ENCODE measurements around the gene RAC2.

The RAC2 gene

DNA sequence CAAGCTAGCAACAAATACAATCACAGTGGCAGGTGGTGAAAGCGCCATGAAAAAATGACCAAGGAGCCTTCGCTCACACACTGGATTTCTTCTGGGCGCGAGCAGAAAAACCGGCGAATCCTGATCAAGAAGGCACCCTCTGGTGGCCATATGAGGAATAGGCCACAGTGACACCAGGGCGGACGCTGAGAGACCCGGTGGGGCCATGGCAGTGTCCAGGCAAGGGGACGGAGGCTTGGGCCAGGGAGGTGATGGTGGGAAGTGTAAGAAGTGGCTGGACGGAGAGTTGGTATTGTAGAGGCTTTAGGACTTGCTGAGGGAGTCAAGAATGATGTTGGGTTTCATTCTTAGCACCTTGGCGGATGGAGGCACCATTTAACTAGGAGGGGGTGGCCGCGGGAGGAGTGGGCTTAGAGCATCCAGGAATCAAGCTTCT is 16.9 kb upstream of the RAC2 start:
- H3K36me3 ChIP-seq (ENCODE audit: insufficient read depth, low read depth, low read length): no peaks in the 10 kb centered on the region
- H3K4me3 ChIP-seq (ENCODE audit: low read length): no peak overlapping the region
- H3K4me1 ChIP-seq (ENCODE audit: insufficient read depth, low read length): peaks cover 9% of the 10 kb centered on the region; the same call in 1 of the 2 replicates
- no peak overlapping the region for H3K27ac ChIP-seq (ENCODE audit: low read length)
- H3K9ac ChIP-seq (ENCODE audit: low read depth, low read length): no peak overlapping the region
- peaks cover 11% of the 10 kb centered on the region for H3K9me3 ChIP-seq (ENCODE audit: insufficient read depth, low read depth, low read length)
- H3K27me3 ChIP-seq (ENCODE audit: insufficient read depth, low read length): peaks cover 17% of the 10 kb centered on the region

DNA sequence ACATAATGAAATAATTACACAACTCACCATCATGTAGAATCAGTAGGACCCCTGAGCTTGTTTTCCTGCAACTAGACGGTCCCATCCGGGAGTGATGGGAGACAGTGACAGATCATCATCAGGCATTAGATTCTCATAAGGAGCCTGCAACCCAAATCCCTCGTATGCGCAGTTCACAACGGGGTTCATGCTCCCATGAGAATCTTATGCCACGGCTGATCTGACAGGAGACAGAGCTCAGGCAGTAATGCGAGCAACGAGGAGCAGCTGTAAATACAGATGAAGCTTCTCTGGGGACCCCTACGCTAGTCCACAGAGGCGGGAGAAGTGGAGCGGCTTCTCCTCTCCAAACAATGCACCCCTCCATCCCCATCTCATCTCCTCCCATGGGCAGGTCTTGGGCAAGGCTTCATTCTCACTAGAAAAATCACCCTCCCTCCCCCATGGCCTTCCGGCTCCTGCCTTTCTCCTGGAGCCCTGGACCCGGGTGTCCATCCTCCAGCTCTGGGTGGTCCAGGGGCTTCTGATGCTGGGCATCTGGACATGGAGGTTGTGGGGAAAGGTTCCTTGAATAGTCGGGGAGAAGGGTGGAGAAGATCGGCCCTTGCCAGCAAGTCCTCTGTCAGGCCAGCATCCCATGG is 16.2 kb upstream of the RAC2 start:
- Histone ChIP-seq H3K27ac (ENCODE audit: low read length) (no peak overlapping the region), H3K27me3 (ENCODE audit: insufficient read depth, low read length) (peaks cover 17% of the 10 kb centered on the region), H3K9ac (ENCODE audit: low read depth, low read length) (no peak overlapping the region), H3K4me1 (ENCODE audit: insufficient read depth, low read length) (peaks cover 9% of the 10 kb centered on the region; the same call in 1 of the 2 replicates), H3K4me3 (ENCODE audit: low read length) (no peak overlapping the region), H3K36me3 (ENCODE audit: insufficient read depth, low read depth, low read length) (no peaks in the 10 kb centered on the region), H3K9me3 (ENCODE audit: insufficient read depth, low read depth, low read length) (peaks cover 11% of the 10 kb centered on the region)

DNA sequence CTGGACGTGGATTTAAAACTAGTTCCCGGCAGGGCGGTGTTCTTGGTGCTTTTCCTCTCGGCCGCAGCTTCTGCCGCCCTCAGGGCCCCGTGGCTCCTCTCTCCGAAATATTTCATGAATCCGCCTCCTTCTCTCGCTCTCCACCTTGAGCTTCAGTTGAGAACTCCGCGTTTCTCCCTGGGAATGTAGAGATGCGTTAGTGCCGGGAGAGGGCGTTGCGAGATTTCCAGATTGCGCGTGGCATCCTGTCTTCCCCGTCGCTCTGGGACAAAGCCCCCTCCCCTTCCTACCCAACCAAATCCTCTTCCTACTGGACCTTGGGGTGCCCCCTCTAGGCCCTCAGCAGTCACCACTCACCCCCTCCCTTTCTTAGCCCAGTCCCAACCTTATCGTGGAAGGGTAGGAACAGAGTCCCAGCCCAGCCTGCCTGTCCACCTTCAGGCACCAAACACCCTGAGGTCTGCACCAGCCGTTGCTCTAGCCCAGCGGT is 15.5 kb upstream of the RAC2 start:
- H3K9me3 ChIP-seq (ENCODE audit: insufficient read depth, low read depth, low read length): peaks cover 11% of the 10 kb centered on the region
- no peak overlapping the region for H3K9ac ChIP-seq (ENCODE audit: low read depth, low read length)
- H3K4me1 ChIP-seq (ENCODE audit: insufficient read depth, low read length): peaks cover 9% of the 10 kb centered on the region; the same call in 1 of the 2 replicates
- no peak overlapping the region for H3K27ac ChIP-seq (ENCODE audit: low read length)
- H3K4me3 ChIP-seq (ENCODE audit: low read length): peak overlapping the region; percentile 48; the same call in 1 of the 2 replicates
- H3K27me3 ChIP-seq (ENCODE audit: insufficient read depth, low read length): peaks cover 17% of the 10 kb centered on the region
- H3K36me3 ChIP-seq (ENCODE audit: insufficient read depth, low read depth, low read length): no peaks in the 10 kb centered on the region

DNA sequence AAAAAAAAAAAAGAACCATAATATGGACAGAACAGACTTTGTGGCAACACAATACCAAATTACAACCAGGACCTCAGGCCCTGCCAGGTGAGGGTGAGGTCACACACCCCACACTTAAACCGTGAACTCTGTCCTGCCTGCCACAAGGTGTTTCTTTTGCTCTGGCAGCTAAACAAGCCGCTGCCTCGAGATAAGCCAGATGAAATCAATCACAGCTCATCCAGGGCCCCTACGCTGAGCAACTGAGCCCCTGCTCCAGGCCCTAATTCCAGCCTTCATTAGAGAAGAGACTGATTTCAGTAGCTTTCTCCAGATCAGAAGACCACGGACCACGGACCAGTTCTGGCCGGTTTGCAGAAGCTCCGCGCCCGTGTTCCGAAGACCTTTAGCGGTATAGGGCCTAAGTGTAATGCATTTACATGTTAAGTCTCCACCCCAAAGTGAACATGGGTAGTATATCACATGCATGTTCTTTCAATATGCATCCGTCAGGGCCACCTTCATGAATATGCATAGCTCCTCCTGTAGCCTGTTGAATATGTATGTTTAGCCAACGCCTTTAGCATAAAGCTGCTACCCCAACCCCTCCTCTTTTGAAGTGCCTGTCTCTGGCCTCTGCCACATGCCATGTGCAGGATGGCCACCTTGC is 14.8 kb upstream of the RAC2 start:
- H3K4me1 ChIP-seq (ENCODE audit: insufficient read depth, low read length): peaks cover 9% of the 10 kb centered on the region; the same call in 1 of the 2 replicates
- H3K4me3 ChIP-seq (ENCODE audit: low read length): peak overlapping the region; percentile 48; the same call in 1 of the 2 replicates
- H3K9ac ChIP-seq (ENCODE audit: low read depth, low read length): no peak overlapping the region
- H3K27me3 ChIP-seq (ENCODE audit: insufficient read depth, low read length): peaks cover 17% of the 10 kb centered on the region
- peaks cover 5% of the 10 kb centered on the region for H3K9me3 ChIP-seq (ENCODE audit: insufficient read depth, low read depth, low read length)
- no peak overlapping the region for H3K27ac ChIP-seq (ENCODE audit: low read length)
- no peaks in the 10 kb centered on the region for H3K36me3 ChIP-seq (ENCODE audit: insufficient read depth, low read depth, low read length)

DNA sequence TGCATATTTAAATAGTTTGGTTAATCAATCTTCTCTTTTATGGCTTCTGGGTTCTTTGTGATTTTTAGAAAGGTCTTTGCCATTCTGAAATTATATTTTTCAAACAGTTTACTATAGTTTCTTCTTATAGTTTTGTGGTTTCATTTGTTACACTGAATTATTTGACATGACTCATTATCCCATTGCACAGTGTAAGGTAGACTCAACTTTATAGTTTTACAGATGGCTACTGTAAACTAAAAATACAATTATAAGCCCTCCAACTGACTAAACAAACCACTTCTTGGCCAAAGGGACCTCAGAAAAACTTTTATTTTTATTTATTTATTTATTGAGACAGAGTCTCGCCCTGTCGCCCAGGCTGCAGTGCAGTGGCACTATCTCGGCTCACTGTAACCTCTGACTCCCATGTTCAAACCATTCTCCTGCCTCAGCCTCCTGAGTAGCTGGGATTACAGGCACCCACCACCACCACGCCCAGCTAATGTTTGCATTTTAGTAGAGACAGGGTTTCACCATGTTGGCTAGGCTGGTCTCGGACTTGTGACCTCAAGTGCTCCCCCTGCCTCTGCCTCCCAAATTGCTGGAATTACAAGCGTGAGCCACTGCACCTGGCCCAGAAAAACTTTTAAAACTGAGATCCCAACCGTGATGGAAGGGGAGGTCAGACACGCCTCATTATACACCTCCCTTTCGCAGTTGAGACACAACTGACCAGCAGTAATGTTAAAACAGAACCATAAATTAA is 14.1 kb upstream of the RAC2 start:
- H3K9ac ChIP-seq (ENCODE audit: low read depth, low read length): no peak overlapping the region
- H3K9me3 ChIP-seq (ENCODE audit: insufficient read depth, low read depth, low read length): no peaks in the 10 kb centered on the region
- H3K27ac ChIP-seq (ENCODE audit: low read length): no peak overlapping the region
- H3K27me3 ChIP-seq (ENCODE audit: insufficient read depth, low read length): peaks cover 17% of the 10 kb centered on the region
- H3K36me3 ChIP-seq (ENCODE audit: insufficient read depth, low read depth, low read length): no peaks in the 10 kb centered on the region
- H3K4me3 ChIP-seq (ENCODE audit: low read length): no peak overlapping the region
- peaks cover 9% of the 10 kb centered on the region; the same call in 1 of the 2 replicates for H3K4me1 ChIP-seq (ENCODE audit: insufficient read depth, low read length)

DNA sequence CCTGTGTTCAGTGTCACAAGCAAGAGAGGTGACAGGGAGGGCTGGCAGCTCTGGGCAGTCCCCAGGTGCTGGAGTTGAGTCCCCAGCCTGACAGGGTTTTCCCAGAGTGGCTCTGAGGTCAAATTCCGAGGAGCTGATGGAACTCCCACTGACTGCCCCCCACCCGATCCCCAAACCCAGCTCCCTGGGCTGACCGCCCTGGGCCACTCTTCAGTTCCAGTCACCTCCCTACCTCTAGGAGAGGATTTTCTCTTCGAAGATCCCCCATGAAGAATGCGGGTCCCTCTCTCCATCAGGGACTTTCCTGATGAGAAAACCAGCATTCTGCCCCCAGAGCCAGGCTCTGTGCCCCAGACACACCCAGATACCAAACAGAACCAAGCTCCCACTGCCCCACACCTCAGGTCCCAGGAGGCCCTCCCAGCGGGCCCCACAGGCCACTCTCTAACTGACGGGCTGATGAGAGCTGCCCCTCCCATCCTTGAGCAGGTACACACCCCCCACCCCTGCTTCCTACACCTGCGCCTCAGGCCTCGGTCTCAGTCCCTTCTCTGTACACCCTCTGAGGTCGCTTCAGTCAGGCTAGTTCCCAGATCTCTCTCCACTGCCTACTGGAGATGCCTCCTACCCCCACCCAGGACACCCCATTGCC is 12.1 kb upstream of the RAC2 start:
- H3K27me3 ChIP-seq (ENCODE audit: insufficient read depth, low read length): peaks cover 17% of the 10 kb centered on the region
- H3K4me1 ChIP-seq (ENCODE audit: insufficient read depth, low read length): peaks cover 9% of the 10 kb centered on the region; the same call in 1 of the 2 replicates
- H3K4me3 ChIP-seq (ENCODE audit: low read length): no peak overlapping the region
- no peaks in the 10 kb centered on the region for H3K9me3 ChIP-seq (ENCODE audit: insufficient read depth, low read depth, low read length)
- H3K36me3 ChIP-seq (ENCODE audit: insufficient read depth, low read depth, low read length): no peaks in the 10 kb centered on the region
- no peak overlapping the region for H3K27ac ChIP-seq (ENCODE audit: low read length)
- no peak overlapping the region for H3K9ac ChIP-seq (ENCODE audit: low read depth, low read length)

DNA sequence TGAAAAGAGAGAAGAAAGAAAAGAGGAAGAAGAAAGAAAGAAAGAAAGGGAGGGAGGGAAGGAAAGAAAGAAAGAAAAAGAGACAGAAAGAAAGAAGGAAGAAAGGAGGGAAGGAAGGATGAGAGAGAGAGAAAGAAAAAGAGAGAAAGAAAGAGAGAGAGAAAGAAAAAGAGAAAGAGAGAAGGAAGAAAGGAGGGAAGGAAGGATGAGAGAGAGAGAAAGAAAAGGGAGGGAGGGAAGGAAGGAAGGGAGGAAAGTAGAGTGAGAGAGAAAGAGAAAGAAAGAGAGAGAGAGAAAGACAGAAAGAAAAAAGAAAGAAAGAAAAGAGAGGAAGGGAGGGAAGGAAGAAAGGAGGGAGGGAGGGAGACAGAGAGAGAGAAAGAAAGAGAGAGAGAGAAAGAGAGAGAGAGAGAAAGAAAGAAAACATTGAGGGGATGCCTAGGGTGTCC is 11.5 kb upstream of the RAC2 start:
- no peak overlapping the region for H3K27ac ChIP-seq (ENCODE audit: low read length)
- peaks cover 9% of the 10 kb centered on the region; the same call in 1 of the 2 replicates for H3K4me1 ChIP-seq (ENCODE audit: insufficient read depth, low read length)

DNA sequence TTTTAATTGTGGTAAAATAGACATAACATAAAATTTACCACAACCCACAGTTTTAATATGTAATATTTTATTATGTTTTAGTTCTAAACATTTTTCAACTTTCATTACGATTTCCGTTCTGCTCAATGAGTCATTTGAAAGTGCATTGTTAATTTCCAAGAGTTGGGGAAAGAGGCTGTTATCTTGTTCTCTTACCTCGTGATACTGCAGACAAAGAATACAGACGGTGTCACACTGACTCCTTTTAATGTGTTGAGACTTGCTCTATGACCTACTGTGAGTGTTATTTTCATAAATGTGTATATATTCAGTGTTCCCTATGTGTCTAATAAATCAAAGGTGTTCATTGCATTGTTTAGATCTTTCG is 10.8 kb upstream of the RAC2 start:
- peaks cover 9% of the 10 kb centered on the region; the same call in 1 of the 2 replicates for H3K4me1 ChIP-seq (ENCODE audit: insufficient read depth, low read length)
- H3K27me3 ChIP-seq (ENCODE audit: insufficient read depth, low read length): peaks cover 8% of the 10 kb centered on the region
- H3K9me3 ChIP-seq (ENCODE audit: insufficient read depth, low read depth, low read length): no peaks in the 10 kb centered on the region
- no peaks in the 10 kb centered on the region for H3K36me3 ChIP-seq (ENCODE audit: insufficient read depth, low read depth, low read length)
- H3K9ac ChIP-seq (ENCODE audit: low read depth, low read length): no peak overlapping the region
- no peak overlapping the region for H3K4me3 ChIP-seq (ENCODE audit: low read length)
- H3K27ac ChIP-seq (ENCODE audit: low read length): no peak overlapping the region

More for the DNA sequence above, 11.5 kb upstream of the RAC2 start:
- H3K27me3 ChIP-seq (ENCODE audit: insufficient read depth, low read length): peaks cover 15% of the 10 kb centered on the region
- H3K9ac ChIP-seq (ENCODE audit: low read depth, low read length): no peak overlapping the region
- no peaks in the 10 kb centered on the region for H3K36me3 ChIP-seq (ENCODE audit: insufficient read depth, low read depth, low read length)
- H3K9me3 ChIP-seq (ENCODE audit: insufficient read depth, low read depth, low read length): no peaks in the 10 kb centered on the region
- H3K4me3 ChIP-seq (ENCODE audit: low read length): no peak overlapping the region

DNA sequence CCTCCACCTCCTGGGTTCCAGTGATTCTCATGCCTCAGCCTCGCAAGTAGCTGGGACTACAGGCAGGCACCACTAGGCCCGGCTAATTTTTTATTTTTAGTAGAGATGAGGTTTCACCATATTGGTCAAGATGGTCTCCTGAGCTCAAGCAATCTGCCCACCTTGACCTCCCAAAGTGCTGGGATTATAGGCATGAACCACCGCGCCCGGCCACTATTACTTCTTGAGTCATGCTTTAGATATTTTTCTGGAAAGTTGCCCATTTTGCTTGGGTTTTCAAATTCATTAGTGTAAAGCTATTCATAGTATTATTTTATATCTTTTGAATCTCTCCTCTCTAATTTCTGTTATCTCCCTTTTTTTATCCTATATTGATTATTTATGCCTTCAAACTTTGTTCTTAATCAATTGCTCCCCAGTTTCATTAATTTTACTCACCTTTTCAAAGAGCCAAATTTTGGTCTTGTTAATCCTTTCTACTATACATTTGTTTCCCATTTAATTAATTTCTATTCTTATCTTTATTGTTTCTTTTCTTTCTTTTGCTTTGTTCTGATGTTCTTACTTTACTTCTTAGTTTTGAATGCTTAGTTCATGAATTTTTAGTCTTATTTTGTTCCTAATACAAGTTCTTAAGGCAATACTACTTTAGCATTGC is 10.3 kb upstream of the RAC2 start:
- peaks cover 9% of the 10 kb centered on the region; the same call in 1 of the 2 replicates for H3K4me1 ChIP-seq (ENCODE audit: insufficient read depth, low read length)
- H3K27me3 ChIP-seq (ENCODE audit: insufficient read depth, low read length): peaks cover 3% of the 10 kb centered on the region
- no peaks in the 10 kb centered on the region for H3K36me3 ChIP-seq (ENCODE audit: insufficient read depth, low read depth, low read length)
- H3K27ac ChIP-seq (ENCODE audit: low read length): no peak overlapping the region
- no peaks in the 10 kb centered on the region for H3K9me3 ChIP-seq (ENCODE audit: insufficient read depth, low read depth, low read length)
- H3K4me3 ChIP-seq (ENCODE audit: low read length): no peak overlapping the region
- no peak overlapping the region for H3K9ac ChIP-seq (ENCODE audit: low read depth, low read length)

DNA sequence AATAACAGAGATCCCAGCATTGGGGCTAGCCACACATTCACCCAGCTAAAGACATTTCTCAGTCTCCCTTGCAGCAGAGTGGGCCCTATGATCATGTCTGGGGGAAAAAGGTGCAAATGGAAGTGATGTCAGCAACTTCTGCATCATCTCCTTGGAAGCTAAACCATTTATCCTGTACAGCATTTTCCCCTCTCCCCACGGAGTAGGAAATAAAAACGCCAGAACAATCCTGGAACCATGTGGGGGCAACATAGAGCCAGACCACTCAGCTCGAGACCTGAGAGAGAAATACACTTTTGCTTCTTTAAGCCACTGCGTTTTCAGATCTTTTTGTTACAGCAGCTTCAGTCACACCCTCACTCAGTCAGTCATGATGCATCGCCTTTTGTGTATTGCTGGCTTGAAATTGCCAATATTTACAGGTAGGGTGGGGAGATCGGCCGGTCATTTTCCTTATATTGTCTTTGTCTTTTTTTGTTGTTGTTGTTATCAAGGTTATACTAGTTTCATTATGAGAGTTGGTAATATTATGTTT is 9.1 kb upstream of the RAC2 start:
- Histone ChIP-seq H3K9ac (ENCODE audit: low read depth, low read length) (no peak overlapping the region), H3K4me3 (ENCODE audit: low read length) (no peak overlapping the region), H3K9me3 (ENCODE audit: insufficient read depth, low read depth, low read length) (no peaks in the 10 kb centered on the region), H3K36me3 (ENCODE audit: insufficient read depth, low read depth, low read length) (no peaks in the 10 kb centered on the region), H3K27ac (ENCODE audit: low read length) (no peak overlapping the region), H3K27me3 (ENCODE audit: insufficient read depth, low read length) (no peaks in the 10 kb centered on the region; the same call in 1 of the 2 replicates), H3K4me1 (ENCODE audit: insufficient read depth, low read length) (no peaks in the 10 kb centered on the region; the same call in 1 of the 2 replicates)

All from iPS-20b (cell line).